Endodermal cell (in vitro differentiated cells): ENCODE results near the gene ZNF563. TPM values are rescaled to one million over a fixed set of nuclear protein-coding genes. Genes with fewer than 3 reads are reported as not detected.

Source experiments
- DNase-seq: peaks from one replicate; pipeline ENCODE4 v3.0.0-alpha.2; 2017
- H3K27ac ChIP-seq: 2 replicates; pipeline ENCODE4 v1.5.1; 2013; ENCODE audit warnings: mild to moderate bottlenecking, low read depth, low read length, moderate library complexity
- H3K27me3 ChIP-seq: 2 replicates; pipeline ENCODE4 v1.6.1; 2013; ENCODE audit warnings: mild to moderate bottlenecking, low read length, moderate library complexity; ENCODE audit not compliant: insufficient read depth, control insufficient read depth, poor library complexity, severe bottlenecking
- H3K36me3 ChIP-seq: 2 replicates; pipeline ENCODE4 v1.7.0; 2013; ENCODE audit warnings: mild to moderate bottlenecking, low read length, moderate library complexity; ENCODE audit not compliant: control insufficient read depth, insufficient read depth
- H3K4me1 ChIP-seq: one replicate; pipeline ENCODE4 v1.7.0; 2013; ENCODE audit warnings: low read length; ENCODE audit not compliant: control insufficient read depth, insufficient read depth
- H3K4me3 ChIP-seq: 2 replicates; pipeline ENCODE4 v1.5.1; 2013; ENCODE audit warnings: mild to moderate bottlenecking, low read length, moderate library complexity
- H3K9ac ChIP-seq: 2 replicates; pipeline ENCODE4 v1.6.1; 2013; ENCODE audit warnings: mild to moderate bottlenecking, low read length, moderate library complexity; ENCODE audit not compliant: poor library complexity, severe bottlenecking; ENCODE audit errors: extremely low read depth
- H3K9me3 ChIP-seq: 2 replicates; pipeline ENCODE4 v1.6.1; 2013; ENCODE audit warnings: mild to moderate bottlenecking, low read length, moderate library complexity; ENCODE audit not compliant: control insufficient read depth
- H3K27ac Mint-ChIP-seq: 2 replicates; pipeline ENCODE4 v1.8.0; 2020; ENCODE audit warnings: mixed read lengths
- H3K27me3 Mint-ChIP-seq: 2 replicates; pipeline ENCODE4 v1.8.0; 2021; ENCODE audit warnings: mild to moderate bottlenecking, mixed read lengths; ENCODE audit not compliant: insufficient read depth
- H3K36me3 Mint-ChIP-seq: 2 replicates; pipeline ENCODE4 v1.8.0; 2020; ENCODE audit warnings: low read depth, mixed read lengths
- H3K4me1 Mint-ChIP-seq: 2 replicates; pipeline ENCODE4 v1.8.0; 2020; ENCODE audit warnings: mixed read lengths
- H3K4me3 Mint-ChIP-seq: 2 replicates; pipeline ENCODE4 v1.8.0; 2020; ENCODE audit warnings: mild to moderate bottlenecking, moderate library complexity, mixed read lengths
- H3K9me3 Mint-ChIP-seq: 2 replicates; pipeline ENCODE4 v1.8.0; 2020; ENCODE audit warnings: mild to moderate bottlenecking, mixed read lengths
- CTCF ChIP-seq: fragments of 200-600 bp; sonication (generic); conservative IDR thresholded peaks from 2 replicates; pipeline ENCODE4 v1.5.0; 2021; ENCODE audit warnings: antibody characterized with exemption, mild to moderate bottlenecking
- WGBS, 2 experiments: methylation state at CpG; one replicate each; pipeline versions ENCODE4 v1.1.5 to v1.1.7; 2013; ENCODE audit warnings: missing lambda C conversion rate in 2 of 2, mixed read lengths in 1 of 2; ENCODE audit not compliant: insufficient coverage in 1 of 2, insufficient read length in 1 of 2; 5-methylcytosine and 5-hydroxymethylcytosine counted together
- total RNA-seq, 2 donors: library from RNA; stranded (reverse); fragmentation: NEBNext Ultra II Directional in 1 of 2; extraction: Animal tissue kit (Norgen Biotek cat#: 25700) in 1 of 2; gene quantifications; 2 replicates in 1 of 2; 3 replicates in 1 of 2; pipeline ENCODE4 v1.2.1, GENCODE V29; 2021

The ZNF563 gene
- total RNA-seq, 2 donors from 2014 or later = 2.2 to 3.1 TPM

GRCh38 chr19:12270854-12271253 is 62.6 kb downstream of the ZNF563 start:
- Mint-ChIP-seq H3K9me3 (peaks cover 94% of the 10 kb centered on the region), H3K4me3 (no peak overlapping the region), H3K27ac (no peak overlapping the region), H3K36me3 (peaks cover 61% of the 10 kb centered on the region), H3K27me3 (no peaks in the 10 kb centered on the region), H3K4me1 (no peaks in the 10 kb centered on the region)
- H3K4me1 ChIP-seq = no peaks in the 10 kb centered on the region
- no peak for DNase-seq
- no peak overlapping the region for H3K27ac ChIP-seq
- 94% methylated on average over 2 of the region's 2 CpGs; no CpG with 5 or more reads in 1 of the 2 experiments for WGBS, 2 experiments
- H3K36me3 ChIP-seq = peaks cover 59% of the 10 kb centered on the region
- no peaks in the 10 kb centered on the region for H3K27me3 ChIP-seq
- TF ChIP-seq CTCF = no peak
- H3K9me3 ChIP-seq = peaks cover 68% of the 10 kb centered on the region
- H3K4me3 ChIP-seq = peak overlapping the region; percentile 71
- no peak overlapping the region for H3K9ac ChIP-seq

Other genes starting within 250 kb of the ZNF563 start
- 10 to 100 TPM; 10.2 to 10.6 TPM for gene ZNF20, start 193.3 kb downstream of the ZNF563 start, total RNA-seq
- 10 to 100 TPM; 30.2 to 40.0 TPM for gene ZNF625, start 176.9 kb downstream of the ZNF563 start, total RNA-seq
- 10 to 100 TPM in 1 of 2 donors, 1 to 10 TPM in 1; 9.2 to 16.2 TPM for gene ZNF136, start 170.5 kb downstream of the ZNF563 start, total RNA-seq
- 1 to 10 TPM; 9.5 TPM for gene ZNF44, start 38.8 kb downstream of the ZNF563 start, total RNA-seq
- 1 to 10 TPM; 2.7 to 3.5 TPM for gene ZNF442, start 32.0 kb upstream of the ZNF563 start, total RNA-seq
- gene ZNF799, start 67.6 kb upstream of the ZNF563 start, total RNA-seq = 1 to 10 TPM; 8.6 to 9.1 TPM
- 10 to 100 TPM; 14.3 to 18.6 TPM for gene ZNF443, start 107.4 kb upstream of the ZNF563 start, total RNA-seq
- 1 to 10 TPM; 5.3 to 7.4 TPM for gene ZNF709, start 151.2 kb upstream of the ZNF563 start, total RNA-seq
- 10 to 100 TPM; 17.3 to 20.6 TPM for gene ZNF564, start 217.8 kb upstream of the ZNF563 start, total RNA-seq